Measurements from ENCODE around the gene FHOD1. TPM values are rescaled to one million over a fixed set of nuclear protein-coding genes. Genes with fewer than 3 reads are reported as not detected.
A peak's percentile ranks its signal among the peaks of the same experiment; 100 is the strongest.

Gene FHOD1
- total and polyA plus RNA-seq, 10 of the 15 experiments (the other 5 are each of a cell fraction or from before 2014, with no cell fraction given): 8.9 to 65.7 (median 18.1) TPM

DNA sequence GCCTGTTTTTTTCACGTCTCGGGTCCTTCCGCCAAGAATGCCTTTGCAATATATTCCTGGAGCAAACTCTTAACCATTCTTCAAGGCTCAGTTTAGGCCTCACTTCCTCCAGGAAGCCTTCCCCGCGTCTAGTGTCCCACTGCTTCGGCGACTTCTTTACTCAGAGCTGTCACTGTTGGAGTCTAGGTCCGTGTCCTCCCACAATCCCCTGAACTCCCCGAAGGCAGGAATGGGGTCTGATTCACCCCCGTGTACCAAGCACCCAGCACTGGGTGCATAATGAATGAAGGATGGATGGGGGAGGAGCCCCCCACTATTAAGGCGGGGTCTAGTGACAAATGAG lies 64.0 kb downstream of the FHOD1 start (continued):
- TF ChIP-seq, protein P1, sequence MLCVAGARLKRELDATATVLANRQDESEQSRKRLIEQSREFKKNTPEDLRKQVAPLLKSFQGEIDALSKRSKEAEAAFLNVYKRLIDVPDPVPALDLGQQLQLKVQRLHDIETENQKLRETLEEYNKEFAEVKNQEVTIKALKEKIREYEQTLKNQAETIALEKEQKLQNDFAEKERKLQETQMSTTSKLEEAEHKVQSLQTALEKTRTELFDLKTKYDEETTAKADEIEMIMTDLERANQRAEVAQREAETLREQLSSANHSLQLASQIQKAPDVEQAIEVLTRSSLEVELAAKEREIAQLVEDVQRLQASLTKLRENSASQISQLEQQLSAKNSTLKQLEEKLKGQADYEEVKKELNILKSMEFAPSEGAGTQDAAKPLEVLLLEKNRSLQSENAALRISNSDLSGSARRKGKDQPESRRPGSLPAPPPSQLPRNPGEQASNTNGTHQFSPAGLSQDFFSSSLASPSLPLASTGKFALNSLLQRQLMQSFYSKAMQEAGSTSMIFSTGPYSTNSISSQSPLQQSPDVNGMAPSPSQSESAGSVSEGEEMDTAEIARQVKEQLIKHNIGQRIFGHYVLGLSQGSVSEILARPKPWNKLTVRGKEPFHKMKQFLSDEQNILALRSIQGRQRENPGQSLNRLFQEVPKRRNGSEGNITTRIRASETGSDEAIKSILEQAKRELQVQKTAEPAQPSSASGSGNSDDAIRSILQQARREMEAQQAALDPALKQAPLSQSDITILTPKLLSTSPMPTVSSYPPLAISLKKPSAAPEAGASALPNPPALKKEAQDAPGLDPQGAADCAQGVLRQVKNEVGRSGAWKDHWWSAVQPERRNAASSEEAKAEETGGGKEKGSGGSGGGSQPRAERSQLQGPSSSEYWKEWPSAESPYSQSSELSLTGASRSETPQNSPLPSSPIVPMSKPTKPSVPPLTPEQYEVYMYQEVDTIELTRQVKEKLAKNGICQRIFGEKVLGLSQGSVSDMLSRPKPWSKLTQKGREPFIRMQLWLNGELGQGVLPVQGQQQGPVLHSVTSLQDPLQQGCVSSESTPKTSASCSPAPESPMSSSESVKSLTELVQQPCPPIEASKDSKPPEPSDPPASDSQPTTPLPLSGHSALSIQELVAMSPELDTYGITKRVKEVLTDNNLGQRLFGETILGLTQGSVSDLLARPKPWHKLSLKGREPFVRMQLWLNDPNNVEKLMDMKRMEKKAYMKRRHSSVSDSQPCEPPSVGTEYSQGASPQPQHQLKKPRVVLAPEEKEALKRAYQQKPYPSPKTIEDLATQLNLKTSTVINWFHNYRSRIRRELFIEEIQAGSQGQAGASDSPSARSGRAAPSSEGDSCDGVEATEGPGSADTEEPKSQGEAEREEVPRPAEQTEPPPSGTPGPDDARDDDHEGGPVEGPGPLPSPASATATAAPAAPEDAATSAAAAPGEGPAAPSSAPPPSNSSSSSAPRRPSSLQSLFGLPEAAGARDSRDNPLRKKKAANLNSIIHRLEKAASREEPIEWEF (IDR thresholded peaks at IDR 0.05; ENCODE audit: insufficient replicate concordance, low read depth, low read length): no peak
- TF ChIP-seq SIN3A (IDR thresholded peaks at IDR 0.05; ENCODE audit: low read depth, low read length): 0 out of 2 replicates have a peak, but pooled peaks have one; percentile 2
- TF ChIP-seq MEF2B (IDR thresholded peaks at IDR 0.05; ENCODE audit: partially characterized antibody, poor library complexity, severe bottlenecking): no peak
- TF ChIP-seq IRF4 (IDR thresholded peaks at IDR 0.05; ENCODE audit: low read depth, low read length): no peak
- peak; percentile 42; the same call in 1 of the 2 replicates for TF ChIP-seq SMARCA5 (IDR thresholded peaks at IDR 0.05)

DNA sequence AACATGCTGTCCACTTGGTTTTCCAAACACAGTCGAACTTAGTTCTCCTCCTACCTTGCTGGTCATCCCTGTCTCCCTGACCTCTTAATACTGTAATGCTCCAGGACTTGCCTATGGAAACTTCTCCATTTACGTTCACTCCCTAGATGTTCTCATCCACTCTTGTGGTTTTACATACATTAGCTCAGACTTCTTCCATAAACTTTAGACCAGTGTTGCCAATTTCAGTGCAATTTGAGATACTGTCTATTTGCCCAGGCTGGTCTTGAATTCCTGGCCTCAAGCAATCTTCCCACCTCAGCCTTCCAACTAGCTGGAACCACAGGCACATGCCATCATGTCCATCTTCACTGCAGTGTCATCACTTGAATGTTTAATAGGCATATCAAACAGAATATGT lies 65.0 kb downstream of the FHOD1 start:
- intact Hi-C loops (cut with micrococcal nuclease; ENCODE audit: unreplicated experiment): no loop called here
- TF ChIP-seq, protein P2, sequence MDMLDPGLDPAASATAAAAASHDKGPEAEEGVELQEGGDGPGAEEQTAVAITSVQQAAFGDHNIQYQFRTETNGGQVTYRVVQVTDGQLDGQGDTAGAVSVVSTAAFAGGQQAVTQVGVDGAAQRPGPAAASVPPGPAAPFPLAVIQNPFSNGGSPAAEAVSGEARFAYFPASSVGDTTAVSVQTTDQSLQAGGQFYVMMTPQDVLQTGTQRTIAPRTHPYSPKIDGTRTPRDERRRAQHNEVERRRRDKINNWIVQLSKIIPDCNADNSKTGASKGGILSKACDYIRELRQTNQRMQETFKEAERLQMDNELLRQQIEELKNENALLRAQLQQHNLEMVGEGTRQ (IDR thresholded peaks at IDR 0.05; ENCODE audit: borderline replicate concordance, low read depth, low read length): no peak
- TF ChIP-seq NRF1 (conservative IDR thresholded peaks at IDR 0.05; ENCODE audit: low read depth, low read length) (no peak), NR2C1 (IDR thresholded peaks at IDR 0.05) (no peak), CBFB (IDR thresholded peaks at IDR 0.05; ENCODE audit: low read depth) (no peak), ZZZ3 (IDR thresholded peaks at IDR 0.05; ENCODE audit: control insufficient read depth, insufficient read length, low read depth) (no peak), NFXL1 (IDR thresholded peaks at IDR 0.05; ENCODE audit: borderline replicate concordance) (no peak), SIN3A (IDR thresholded peaks at IDR 0.05; ENCODE audit: low read depth, low read length) (no peak), PAX8 (IDR thresholded peaks at IDR 0.05) (no peak)
- TF ChIP-seq, protein P3, sequence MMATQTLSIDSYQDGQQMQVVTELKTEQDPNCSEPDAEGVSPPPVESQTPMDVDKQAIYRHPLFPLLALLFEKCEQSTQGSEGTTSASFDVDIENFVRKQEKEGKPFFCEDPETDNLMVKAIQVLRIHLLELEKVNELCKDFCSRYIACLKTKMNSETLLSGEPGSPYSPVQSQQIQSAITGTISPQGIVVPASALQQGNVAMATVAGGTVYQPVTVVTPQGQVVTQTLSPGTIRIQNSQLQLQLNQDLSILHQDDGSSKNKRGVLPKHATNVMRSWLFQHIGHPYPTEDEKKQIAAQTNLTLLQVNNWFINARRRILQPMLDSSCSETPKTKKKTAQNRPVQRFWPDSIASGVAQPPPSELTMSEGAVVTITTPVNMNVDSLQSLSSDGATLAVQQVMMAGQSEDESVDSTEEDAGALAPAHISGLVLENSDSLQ (IDR thresholded peaks at IDR 0.05): no peak

More for the DNA sequence above, 65.0 kb downstream of the FHOD1 start:
- H3K9me3 ChIP-seq (replicated peaks; ENCODE audit: control insufficient read depth, insufficient read depth, low read length): no peaks in the 10 kb centered on the region
- BruUV-seq (replicated peaks): no TSS peak
- H2AFZ ChIP-seq (ENCODE audit: control insufficient read depth, low read depth, low read length): no peak overlapping the region
- no peak overlapping the region for H3K27ac ChIP-seq (ENCODE audit: control insufficient read depth, insufficient read depth)
- POLR2A ChIA-PET: interaction anchor here (0.6 to 1.6 kb wide), 8 partner anchors 8 to 151 kb away, joined by 3 to 5 read pairs (median 3); partner anchors contain the start of gene FHOD1
- H3K4me3 ChIP-seq: peak overlapping the region; percentile 76
- peaks cover 5% of the 10 kb centered on the region for H3K79me2 ChIP-seq (ENCODE audit: control insufficient read depth, insufficient read depth, low read length)
- H3K36me3 ChIP-seq (ENCODE audit: control insufficient read depth in 2 of 2, insufficient read depth in 2 of 2, low read length in 1 of 2): no peaks in the 10 kb centered on the region
- DNase-seq (ENCODE audit: low read depth, low spot score) (no peak), ATAC-seq (no peak), FAIRE-seq (no peak)
- H3K4me2 ChIP-seq (ENCODE audit: control insufficient read depth, insufficient read depth): peak overlapping the region; percentile 84
- RAD21 ChIA-PET (ENCODE audit: unreplicated experiment): interaction anchor here (0.7 to 2.0 kb wide), 6 partner anchors 21 to 164 kb away, joined by 3 to 6 read pairs (median 4); partner anchors contain the start of genes FBXL8 and TRADD
- CTCF ChIA-PET: interaction anchor here (1.0 to 3.2 kb wide), 7 partner anchors 12 to 223 kb away, joined by 3 to 28 read pairs (median 3); partner anchors contain the start of genes FBXL8, NOL3 and TRADD
- H3K27me3 ChIP-seq (replicated peaks in 1 of 2; ENCODE audit: control insufficient read depth in 2 of 2, insufficient read depth in 2 of 2, low read length in 1 of 2): peaks cover 0 to 3% of the 10 kb centered on the region in 2 experiments; a peak in 2 of 4 replicates
- WGBS (ENCODE audit: insufficient coverage, insufficient replicate concordance, low lambda C conversion rate, missing lambda C conversion rate): 78% methylated on average over 2 of the region's 2 CpGs
- H3K9ac ChIP-seq (ENCODE audit: control insufficient read depth, insufficient read depth, low read length): no peak overlapping the region
- peaks cover 13% of the 10 kb centered on the region for H3K4me1 ChIP-seq (ENCODE audit: control insufficient read depth, insufficient read depth, low read length)
- in situ Hi-C loops (cut with MboI): no loop called here
- H4K20me1 ChIP-seq (ENCODE audit: control insufficient read depth, insufficient read depth): no peaks in the 10 kb centered on the region; the same call in 1 of the 2 replicates
- SMC1A ChIA-PET (ENCODE audit: uncharacterized antibody, unreplicated experiment): interaction anchor here (1.0 to 1.2 kb wide), 3 partner anchors 9 to 164 kb away, joined by 3 to 4 read pairs (median 4); partner anchors contain the start of gene B3GNT9

Data from GM12878 (cell line).